GM12801 (cell line): Measurements from ENCODE around the gene PAM16.

Experiments used
- CTCF ChIP-seq: IDR thresholded peaks from one replicate; pipeline ENCODE4 v1.5.1; 2011; ENCODE audit warnings: control low read depth; ENCODE audit not compliant: insufficient read length; ENCODE audit errors: extremely low read depth

PAM16 gene

GRCh38 chr16:4318967-4319366, 32.2 kb downstream of the PAM16 start:
- TF ChIP-seq CTCF, result no peak

GRCh38 chr16:4318451-4318910, 32.6 kb downstream of the PAM16 start:
- TF ChIP-seq CTCF, result no peak

GRCh38 chr16:4317532-4318450, 33.3 kb downstream of the PAM16 start:
- no peak for TF ChIP-seq CTCF

- no peak for TF ChIP-seq CTCF
These were observed 34.1 kb downstream of the PAM16 start for GRCh38 chr16:4316864-4317531.

GRCh38 chr16:4316108-4316863, 34.8 kb downstream of the PAM16 start:
- no peak for TF ChIP-seq CTCF

GRCh38 chr16:4315186-4316107, 35.7 kb downstream of the PAM16 start, which contains the start of gene GLIS2:
TSS of gene GLIS2 (plus strand) at chr16:4316067. CDS start at chr16:4332281, 16,214 bp downstream.
- no peak for TF ChIP-seq CTCF
